GM23248 (cell line): ENCODE measurements around the gene B4GALT2. TPM values are rescaled to one million over a fixed set of nuclear protein-coding genes. Genes with fewer than 3 reads are reported as not detected.

Experiments
- DNase-seq: peaks from one replicate; pipeline ENCODE4 v3.0.0-alpha.2; 2015
- H2AFZ ChIP-seq: fragments of 200-600 bp; sonication (generic); 2 replicates; pipeline ENCODE4 v1.6.1; 2016; ENCODE audit warnings: antibody characterized with exemption
- H3F3A ChIP-seq: fragments of 200-600 bp; sonication (generic); 2 replicates; pipeline ENCODE4 v1.6.1; 2016; ENCODE audit warnings: mild to moderate bottlenecking, antibody characterized with exemption, mixed run types; ENCODE audit not compliant: insufficient read depth
- H3K27ac ChIP-seq: fragments of 200-600 bp; sonication (generic); 2 replicates; pipeline ENCODE4 v1.5.1; 2016; ENCODE audit warnings: mild to moderate bottlenecking
- H3K27me3 ChIP-seq: fragments of 200-600 bp; sonication (generic); replicated peaks from 2 replicates; pipeline ENCODE4 v1.6.1; 2016; ENCODE audit warnings: mild to moderate bottlenecking; ENCODE audit not compliant: insufficient read depth
- H3K36me3 ChIP-seq: fragments of 200-600 bp; sonication (generic); 2 replicates; pipeline ENCODE4 v1.6.1; 2016; ENCODE audit warnings: low read depth, mild to moderate bottlenecking
- H3K4me1 ChIP-seq: fragments of 200-600 bp; sonication (generic); 2 replicates; pipeline ENCODE4 v1.6.1; 2016; ENCODE audit warnings: mild to moderate bottlenecking; ENCODE audit not compliant: insufficient read depth
- H3K4me2 ChIP-seq: fragments of 200-600 bp; sonication (generic); one replicate; pipeline ENCODE4 v1.6.1; 2016; ENCODE audit warnings: mild to moderate bottlenecking; ENCODE audit not compliant: unreplicated experiment
- H3K4me3 ChIP-seq: fragments of 200-600 bp; sonication (generic); 2 replicates; pipeline ENCODE4 v1.5.1; 2016; ENCODE audit warnings: mild to moderate bottlenecking
- H3K79me2 ChIP-seq: fragments of 200-600 bp; sonication (generic); 2 replicates; pipeline ENCODE4 v1.6.1; 2016; ENCODE audit warnings: mild to moderate bottlenecking; ENCODE audit not compliant: insufficient read depth
- H3K9ac ChIP-seq: fragments of 200-600 bp; sonication (generic); 2 replicates; pipeline ENCODE4 v1.6.1; 2016; ENCODE audit warnings: mild to moderate bottlenecking
- H3K9me2 ChIP-seq: fragments of 200-600 bp; sonication (generic); 2 replicates; pipeline ENCODE4 v1.6.1; 2016; ENCODE audit warnings: mixed run types, mild to moderate bottlenecking, moderate library complexity; ENCODE audit not compliant: insufficient read depth
- H3K9me3 ChIP-seq: fragments of 200-600 bp; sonication (generic); one replicate; pipeline ENCODE4 v1.6.1; 2017; ENCODE audit warnings: low read depth
- H4K20me1 ChIP-seq: fragments of 200-600 bp; sonication (generic); 2 replicates; pipeline ENCODE4 v1.6.0; 2016; ENCODE audit not compliant: insufficient read depth
- EZH2 ChIP-seq: fragments of 200-600 bp; sonication (generic); IDR thresholded peaks from 2 replicates; pipeline ENCODE4 v1.6.1; 2018; ENCODE audit warnings: antibody characterized with exemption, mild to moderate bottlenecking; ENCODE audit not compliant: insufficient read depth, poor library complexity, severe bottlenecking
- EZH2phosphoT487 ChIP-seq: fragments of 200-600 bp; sonication (generic); IDR thresholded peaks from 2 replicates; pipeline ENCODE4 v1.6.1; 2018; ENCODE audit warnings: antibody characterized with exemption, moderate library complexity, mild to moderate bottlenecking, low read depth; ENCODE audit not compliant: insufficient read depth
- WGBS, 2 experiments: methylation state at CpG; one replicate each; pipeline ENCODE4 v1.1.6; 2015 to 2017; ENCODE audit warnings: low lambda C conversion rate in 2 of 2, low coverage in 1 of 2; ENCODE audit errors: missing lambda C conversion rate in 2 of 2; 5-methylcytosine and 5-hydroxymethylcytosine counted together
- in situ Hi-C: fragments of 300-500 bp; cut with MboI; formaldehyde crosslinking; loops from 2 replicates; pipeline ENCODE4 v1.15.0; 2020
- polyA plus RNA-seq: library from polyadenylated mRNA; unstranded; fragments of >200 nt; fragmentation: Nextera tagmentation; extraction: Ambion mirVana; gene quantifications from 2 replicates; pipeline ENCODE4 v1.2.1, GENCODE V29; 2016
- total RNA-seq: library from RNA; depleted of rRNA; stranded (reverse); fragments of >200 nt; shearing (Covaris generic); gene quantifications from 2 replicates; pipeline ENCODE4 v1.2.3, GENCODE V29; 2014

B4GALT2 gene
- total and polyA plus RNA-seq, 2 experiments from 2014 or later: 27.3 to 221 TPM

DNA sequence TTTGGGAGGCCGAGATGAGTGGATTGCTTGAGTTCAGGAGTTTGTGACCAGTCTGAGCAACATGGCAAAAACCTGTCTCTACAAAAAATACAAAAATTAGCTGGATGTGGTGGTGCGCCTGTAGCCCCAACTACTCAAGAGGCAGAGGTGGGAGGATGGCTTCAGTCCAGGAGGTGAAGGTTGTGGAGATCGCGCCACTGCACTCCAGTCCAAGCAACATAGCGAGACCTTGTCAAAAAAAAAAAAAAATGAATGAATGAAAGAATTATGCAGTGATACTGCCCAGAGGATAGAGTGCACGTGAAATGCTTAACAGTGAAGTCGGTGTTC is 9.6 kb upstream of the B4GALT2 start:
- no peak for DNase-seq
- Histone ChIP-seq H2AFZ (no peak overlapping the region), H3K4me2 (no peak overlapping the region), H3K4me1 (peaks cover 7% of the 10 kb centered on the region; the same call in 1 of the 2 replicates), H3K4me3 (peak overlapping the region; percentile 31; the same call in 1 of the 2 replicates), H3K27me3 (no peaks in the 10 kb centered on the region), H3K9ac (no peak overlapping the region), H3K36me3 (no peaks in the 10 kb centered on the region), H3K27ac (no peak overlapping the region), H3K79me2 (peaks cover 15% of the 10 kb centered on the region), H4K20me1 (no peaks in the 10 kb centered on the region), H3K9me2 (no peaks in the 10 kb centered on the region), H3F3A (peaks cover 15% of the 10 kb centered on the region), H3K9me3 (no peaks in the 10 kb centered on the region)
- in situ Hi-C loops: no loop called here
- WGBS, 2 experiments: 59 to 62% methylated on average over 7 of the region's 7 CpGs
- TF ChIP-seq EZH2 (no peak), EZH2phosphoT487 (no peak)

DNA sequence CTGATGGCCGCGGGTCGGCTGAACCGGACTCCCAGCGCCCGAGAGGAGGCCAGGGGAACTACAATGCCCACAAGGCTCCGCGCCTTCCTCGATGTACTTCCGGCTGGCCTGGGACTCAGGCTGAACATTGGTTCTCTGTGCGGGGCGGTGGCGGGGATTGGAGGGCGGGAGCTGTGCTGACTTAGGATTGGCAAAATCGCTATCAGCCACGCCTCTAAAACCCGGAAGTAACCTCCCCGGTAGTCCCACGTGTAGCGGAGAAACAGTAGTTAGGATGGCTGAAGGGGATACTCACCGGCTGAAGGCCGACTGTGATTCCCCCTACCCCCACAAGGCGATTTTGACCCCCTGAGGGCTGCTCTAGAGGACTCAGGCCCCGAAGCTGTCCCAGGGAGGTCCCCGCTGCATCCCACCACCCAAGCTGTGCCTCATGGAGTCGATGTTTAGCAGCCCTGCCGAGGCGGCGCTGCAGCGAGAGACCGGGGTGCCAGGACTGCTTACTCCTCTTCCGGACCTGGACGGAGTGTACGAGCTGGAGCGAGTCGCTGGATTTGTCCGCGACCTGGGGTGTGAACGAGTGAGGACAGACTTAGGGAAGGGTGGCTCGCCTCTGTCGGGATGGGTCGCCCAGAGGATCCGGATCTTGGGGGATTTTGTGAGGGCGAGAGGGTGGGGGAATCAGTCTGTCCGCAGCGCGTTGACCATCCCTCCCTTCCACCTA is 9.1 kb upstream of the B4GALT2 start, which contains the start of gene DPH2:
TSS of gene DPH2 (plus strand) at position 265 of the 721 bp plus-strand sequence. CDS start at position 431, 166 bp downstream.
- H3K27ac ChIP-seq: 0 out of 2 replicates have a peak within 1 kb of the TSS, but pooled peaks have one; percentile 19
- peaks cover 16% of the 10 kb centered on the region for H3K79me2 ChIP-seq
- peak within 1 kb of the TSS; percentile 85 for H2AFZ ChIP-seq
- in situ Hi-C loops: no loop called here
- peak within 1 kb of the TSS; percentile 82 for H3K9ac ChIP-seq
- H4K20me1 ChIP-seq: no peaks in the 10 kb centered on the region
- peaks cover 15% of the 10 kb centered on the region for H3F3A ChIP-seq
- no peaks in the 10 kb centered on the region for H3K9me3 ChIP-seq
- H3K4me3 ChIP-seq: peak within 1 kb of the TSS; percentile 97
- WGBS, 2 experiments: 2 to 3% methylated on average over 43 to 46 of the region's 47 CpGs
- H3K4me2 ChIP-seq: peak within 1 kb of the TSS; percentile 78
- DNase-seq: peak; percentile 99
- no peaks in the 10 kb centered on the region for H3K9me2 ChIP-seq
- no peaks in the 10 kb centered on the region for H3K27me3 ChIP-seq
- TF ChIP-seq EZH2phosphoT487: no peak
- TF ChIP-seq EZH2: no peak
- peaks cover 7% of the 10 kb centered on the region; the same call in 1 of the 2 replicates for H3K4me1 ChIP-seq
- no peaks in the 10 kb centered on the region for H3K36me3 ChIP-seq

GRCh38 chr1:43970502-43970901 is 8.5 kb upstream of the B4GALT2 start:
- H3K79me2 ChIP-seq: peaks cover 22% of the 10 kb centered on the region
- H4K20me1 ChIP-seq: no peaks in the 10 kb centered on the region
- H3K4me3 ChIP-seq: peak overlapping the region; percentile 97
- 0 out of 2 replicates have a peak overlapping the region, but pooled peaks have one; percentile 19 for H3K27ac ChIP-seq
- no peaks in the 10 kb centered on the region for H3K9me3 ChIP-seq
- H2AFZ ChIP-seq: peak overlapping the region; percentile 85; the same call in 1 of the 2 replicates
- H3F3A ChIP-seq: peaks cover 15% of the 10 kb centered on the region
- no peaks in the 10 kb centered on the region for H3K36me3 ChIP-seq
- in situ Hi-C loops: no loop called here
- no peaks in the 10 kb centered on the region for H3K9me2 ChIP-seq
- H3K4me1 ChIP-seq: peaks cover 7% of the 10 kb centered on the region; the same call in 1 of the 2 replicates
- no peak for TF ChIP-seq EZH2phosphoT487
- no peak for TF ChIP-seq EZH2
- H3K27me3 ChIP-seq: no peaks in the 10 kb centered on the region
- peak; percentile 33 for DNase-seq
- WGBS, 2 experiments: 32 to 36% methylated on average over 5 of the region's 5 CpGs
- H3K9ac ChIP-seq: peak overlapping the region; percentile 82
- peak overlapping the region; percentile 78 for H3K4me2 ChIP-seq

DNA sequence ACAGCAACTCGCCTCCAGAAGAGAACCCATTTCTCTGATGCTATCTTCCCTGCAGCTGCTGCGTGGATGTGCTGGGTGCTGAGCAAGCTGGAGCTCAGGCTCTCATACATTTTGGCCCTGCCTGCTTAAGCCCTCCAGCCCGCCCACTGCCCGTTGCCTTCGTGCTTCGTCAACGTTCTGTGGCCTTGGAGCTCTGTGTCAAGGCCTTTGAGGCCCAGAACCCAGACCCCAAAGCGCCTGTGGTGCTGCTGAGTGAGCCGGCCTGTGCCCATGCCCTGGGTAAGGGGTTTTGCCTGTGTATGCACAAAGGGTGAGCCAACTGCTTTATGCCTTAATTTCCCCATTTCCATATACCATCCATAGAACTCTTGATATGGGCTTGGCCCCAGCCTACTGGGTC is 8.1 kb upstream of the B4GALT2 start:
- H3K79me2 ChIP-seq: peaks cover 26% of the 10 kb centered on the region
- peak overlapping the region; percentile 82 for H3K9ac ChIP-seq
- H3K9me2 ChIP-seq: no peaks in the 10 kb centered on the region
- H3K4me2 ChIP-seq: peak overlapping the region; percentile 78
- H3K36me3 ChIP-seq: no peaks in the 10 kb centered on the region
- 90% methylated on average over 9 of the region's 9 CpGs for WGBS, 2 experiments
- no peak for DNase-seq
- H3F3A ChIP-seq: peaks cover 15% of the 10 kb centered on the region
- H3K27ac ChIP-seq: no peak overlapping the region
- H2AFZ ChIP-seq: no peak overlapping the region
- TF ChIP-seq EZH2: no peak
- TF ChIP-seq EZH2phosphoT487: no peak
- no peaks in the 10 kb centered on the region for H3K9me3 ChIP-seq
- in situ Hi-C loops: no loop called here
- H3K4me1 ChIP-seq: peaks cover 9% of the 10 kb centered on the region; the same call in 1 of the 2 replicates
- no peaks in the 10 kb centered on the region for H3K27me3 ChIP-seq
- H4K20me1 ChIP-seq: no peaks in the 10 kb centered on the region
- peak overlapping the region; percentile 97 for H3K4me3 ChIP-seq
